HCT116 (cell line): Measurements from ENCODE around the gene CACNA2D3. TPM values are rescaled to one million over a fixed set of nuclear protein-coding genes. Genes with fewer than 3 reads are reported as not detected.

Source experiments
- ATAC-seq: fragments of 200-7000 bp; cut with Tn5 transposase; 2 replicates; pipeline ENCODE4 v1.9.1; 2020; ENCODE audit warnings: mild to moderate bottlenecking, moderate library complexity
- BruUV-seq: library from RNA; stranded (reverse); fragments of 400-500 nt; replicated peaks from 2 replicates; lab custom pipeline; 2021; lab: Mats Ljungman, UMichigan
- CTCF ChIA-PET: fragments of 300-600 bp; sonication (Branson Sonifier 250); formaldehyde crosslinking; loops from one replicate; lab custom pipeline; 2021; ENCODE audit warnings: antibody characterized with exemption; lab: Charles Lee
- POLR2A ChIA-PET: fragments of 300-600, 350-600 bp; sonication (Branson Sonifier 250); formaldehyde crosslinking; loops from one replicate; lab custom pipeline; 2021; ENCODE audit warnings: antibody characterized with exemption; lab: Charles Lee
- RAD21 ChIA-PET, 2 experiments: fragments of 300-600 bp; sonication (Branson Sonifier 250); formaldehyde crosslinking; loops; one replicate each; lab custom pipeline; 2023; ENCODE audit warnings: low total read pairs in 2 of 2; ENCODE audit not compliant: uncharacterized antibody in 2 of 2, unreplicated experiment in 2 of 2, low non-redundant PET in 1 of 2; lab: Charles Lee
- DNase-seq: peaks from one replicate; pipeline ENCODE4 v3.0.0-alpha.2; 2010; ENCODE audit warnings: low read depth, low spot score
- H2AFZ ChIP-seq: fragments of 200-600 bp; shearing (Covaris generic), sonication (generic); 2 replicates; pipeline ENCODE4 v1.6.1; 2017; ENCODE audit warnings: low read depth, mixed run types, mixed read lengths, antibody characterized with exemption, low read length; ENCODE audit not compliant: poor library complexity, severe bottlenecking
- H3K27ac ChIP-seq: 2 replicates; pipeline ENCODE4 v1.5.1; 2012; ENCODE audit warnings: low read depth, low read length
- H3K27me3 ChIP-seq: fragments of 200-600 bp; sonication (generic); 2 replicates; pipeline ENCODE4 v1.6.1; 2016; ENCODE audit warnings: mixed run types, low read length, mixed read lengths; ENCODE audit not compliant: insufficient read depth
- H3K36me3 ChIP-seq, 2 experiments: fragments of 200-500 bp in 1 of 2; fragments of 200-600 bp in 1 of 2; sonication (Bioruptor generic) in 1 of 2; sonication (generic) in 1 of 2; 2 replicates each; pipeline versions ENCODE4 v1.5.1 to v1.6.1; 2014 to 2016; ENCODE audit warnings: low read length in 2 of 2, inconsistent platforms in 1 of 2, mixed read lengths in 1 of 2, mixed run types in 1 of 2; ENCODE audit not compliant: insufficient read depth in 2 of 2, control insufficient read depth in 1 of 2
- H3K4me1 ChIP-seq, 2 experiments: fragments of 200-600 bp in 1 of 2; sonication (generic) in 1 of 2; 2 replicates each; pipeline versions ENCODE4 v1.5.1 to v1.6.1; 2012 to 2017; ENCODE audit warnings: low read length in 2 of 2, inconsistent platforms in 1 of 2, mild to moderate bottlenecking in 1 of 2, mixed read lengths in 1 of 2, mixed run types in 1 of 2, moderate library complexity in 1 of 2; ENCODE audit not compliant: insufficient read depth in 2 of 2, control insufficient read depth in 1 of 2
- H3K4me2 ChIP-seq: fragments of 200-600 bp; sonication (generic); 2 replicates; pipeline ENCODE4 v1.6.1; 2017; ENCODE audit warnings: mixed run types, low read length, mixed read lengths
- H3K4me3 ChIP-seq, 2 experiments: fragments of 200-600 bp in 1 of 2; sonication (generic) in 1 of 2; replicated peaks in 1 of 2; 2 replicates each; pipeline ENCODE4 v1.5.1; 2011 to 2016; ENCODE audit warnings: low read length in 2 of 2, control low read depth in 1 of 2, low read depth in 1 of 2, mild to moderate bottlenecking in 1 of 2, mixed read lengths in 1 of 2, mixed run types in 1 of 2
- H3K79me2 ChIP-seq: fragments of 200-600 bp; sonication (generic); 2 replicates; pipeline ENCODE4 v1.6.1; 2017; ENCODE audit warnings: mild to moderate bottlenecking, mixed run types, low read length, moderate library complexity, mixed read lengths; ENCODE audit not compliant: insufficient read depth
- H3K9ac ChIP-seq: fragments of 200-600 bp; sonication (generic); 2 replicates; pipeline ENCODE4 v1.6.1; 2016; ENCODE audit warnings: low read length, mixed read lengths
- H3K9me2 ChIP-seq: fragments of 200-600 bp; sonication (generic), shearing (Covaris generic); 2 replicates; pipeline ENCODE4 v1.6.1; 2017; ENCODE audit warnings: mixed run types, mild to moderate bottlenecking, moderate library complexity; ENCODE audit not compliant: insufficient read depth
- H3K9me3 ChIP-seq, 2 experiments: fragments of 200-500 bp in 1 of 2; fragments of 200-600 bp in 1 of 2; sonication (Bioruptor generic) in 1 of 2; sonication (generic) in 1 of 2; 2 replicates each; pipeline ENCODE4 v1.6.1; 2014 to 2017; ENCODE audit warnings: low read length in 2 of 2, mixed read lengths in 2 of 2, inconsistent platforms in 1 of 2, low read depth in 1 of 2, mild to moderate bottlenecking in 1 of 2, mixed run types in 1 of 2, moderate library complexity in 1 of 2; ENCODE audit not compliant: control insufficient read depth in 1 of 2, insufficient read depth in 1 of 2
- H4K20me1 ChIP-seq: fragments of 200-600 bp; sonication (generic), shearing (Covaris generic); 2 replicates; pipeline ENCODE4 v1.6.1; 2017; ENCODE audit warnings: mixed run types, mild to moderate bottlenecking, moderate library complexity; ENCODE audit not compliant: insufficient read depth
- CBX3 ChIP-seq: IDR thresholded peaks from 2 replicates; pipeline ENCODE4 v1.6.1; 2012; ENCODE audit warnings: low read depth
- CEBPB ChIP-seq: IDR thresholded peaks from 2 replicates; pipeline ENCODE4 v1.6.1; 2012; ENCODE audit warnings: low read depth
- EGR1 ChIP-seq: IDR thresholded peaks from 2 replicates; pipeline ENCODE4 v1.6.1; 2012; ENCODE audit warnings: low read depth
- ELF1 ChIP-seq: IDR thresholded peaks from 2 replicates; pipeline ENCODE4 v1.6.1; 2012; ENCODE audit warnings: low read depth, borderline replicate concordance
- EZH2 ChIP-seq: fragments of 200-600 bp; sonication (generic); IDR thresholded peaks from 2 replicates; pipeline ENCODE4 v1.6.1; 2017; ENCODE audit warnings: antibody characterized with exemption, mixed run types
- JUND ChIP-seq: IDR thresholded peaks from 2 replicates; pipeline ENCODE4 v1.6.1; 2012
- POLR2A ChIP-seq: IDR thresholded peaks from 2 replicates; pipeline ENCODE4 v1.7.0; 2011; ENCODE audit warnings: borderline replicate concordance; ENCODE audit not compliant: insufficient read depth, insufficient read length; ENCODE audit errors: extremely low read depth
- POLR2AphosphoS5 ChIP-seq: IDR thresholded peaks from 2 replicates; pipeline ENCODE4 v1.6.1; 2011; ENCODE audit warnings: mild to moderate bottlenecking, low read depth, low read length, moderate library complexity
- SIN3A ChIP-seq: IDR thresholded peaks from 2 replicates; pipeline ENCODE4 v1.6.1; 2012; ENCODE audit warnings: low read depth
- SP1 ChIP-seq: IDR thresholded peaks from 2 replicates; pipeline ENCODE4 v1.6.1; 2012; ENCODE audit warnings: low read depth
- SRF ChIP-seq: IDR thresholded peaks from 2 replicates; pipeline ENCODE4 v1.6.1; 2012; ENCODE audit warnings: low read depth
- TCF7L2 ChIP-seq: IDR thresholded peaks from 2 replicates; pipeline ENCODE4 v1.7.0; 2011; ENCODE audit warnings: borderline replicate concordance, inconsistent platforms; ENCODE audit not compliant: insufficient read depth, insufficient read length; ENCODE audit errors: extremely low read depth
- ZFX ChIP-seq: fragments of 450-650 bp; IDR thresholded peaks from 2 replicates; pipeline ENCODE4 v1.6.1; 2017
- intact Hi-C: fragments of 100-400 bp; cut with micrococcal nuclease; formaldehyde crosslinking; loops from 2 replicates; pipeline ENCODE4 v1.10.0; 2022
- total RNA-seq: library from RNA; stranded (reverse); gene quantifications from one replicate; pipeline ENCODE4 v1.2.1, GENCODE V29; 2021; ENCODE audit not compliant: unreplicated experiment
- TF ChIP-seq, protein P1 (sequence below), 3 experiments: fragments of 200-600 bp in 1 of 3; sonication (generic) in 1 of 3; IDR thresholded peaks in 2 of 3; conservative IDR thresholded peaks in 1 of 3; 2 replicates each; pipeline ENCODE4 v1.5.1; 2012 to 2017; ENCODE audit warnings: low read depth in 2 of 3, low read length in 2 of 3, antibody characterized with exemption in 1 of 3, borderline replicate concordance in 1 of 3, control low read depth in 1 of 3, mild to moderate bottlenecking in 1 of 3, mixed read lengths in 1 of 3, mixed run types in 1 of 3, moderate library complexity in 1 of 3; ENCODE audit not compliant: insufficient read depth in 1 of 3
- TF ChIP-seq, protein P2 (sequence below): IDR thresholded peaks from 2 replicates; pipeline ENCODE4 v1.6.1; 2012

The CACNA2D3 gene
- total RNA-seq, 1 experiment from 2014 or later = 0.20 TPM

- DNase-seq (no peak), ATAC-seq (no peak)
- H3K4me1 ChIP-seq = no peaks in the 10 kb centered on the region
- BruUV-seq = no TSS peak
- RAD21 ChIA-PET = no interaction called here
- CTCF ChIA-PET = no interaction called here
- no peak overlapping the region for H3K4me2 ChIP-seq
- no peak overlapping the region for H3K9ac ChIP-seq
- POLR2A ChIA-PET = no interaction called here
- H3K4me3 ChIP-seq = no peak overlapping the region
- no peaks in the 10 kb centered on the region for H4K20me1 ChIP-seq
- H3K27ac ChIP-seq = no peak overlapping the region
- H3K36me3 ChIP-seq = no peaks in the 10 kb centered on the region
- no peak overlapping the region for H2AFZ ChIP-seq
- TF ChIP-seq EGR1 (no peak), POLR2A (no peak), ZFX (no peak), SP1 (no peak), ELF1 (no peak), EZH2 (no peak), SRF (no peak)
- TF ChIP-seq, protein P1, sequence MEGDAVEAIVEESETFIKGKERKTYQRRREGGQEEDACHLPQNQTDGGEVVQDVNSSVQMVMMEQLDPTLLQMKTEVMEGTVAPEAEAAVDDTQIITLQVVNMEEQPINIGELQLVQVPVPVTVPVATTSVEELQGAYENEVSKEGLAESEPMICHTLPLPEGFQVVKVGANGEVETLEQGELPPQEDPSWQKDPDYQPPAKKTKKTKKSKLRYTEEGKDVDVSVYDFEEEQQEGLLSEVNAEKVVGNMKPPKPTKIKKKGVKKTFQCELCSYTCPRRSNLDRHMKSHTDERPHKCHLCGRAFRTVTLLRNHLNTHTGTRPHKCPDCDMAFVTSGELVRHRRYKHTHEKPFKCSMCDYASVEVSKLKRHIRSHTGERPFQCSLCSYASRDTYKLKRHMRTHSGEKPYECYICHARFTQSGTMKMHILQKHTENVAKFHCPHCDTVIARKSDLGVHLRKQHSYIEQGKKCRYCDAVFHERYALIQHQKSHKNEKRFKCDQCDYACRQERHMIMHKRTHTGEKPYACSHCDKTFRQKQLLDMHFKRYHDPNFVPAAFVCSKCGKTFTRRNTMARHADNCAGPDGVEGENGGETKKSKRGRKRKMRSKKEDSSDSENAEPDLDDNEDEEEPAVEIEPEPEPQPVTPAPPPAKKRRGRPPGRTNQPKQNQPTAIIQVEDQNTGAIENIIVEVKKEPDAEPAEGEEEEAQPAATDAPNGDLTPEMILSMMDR (IDR thresholded peaks at IDR 0.05 in 2 of 3, conservative IDR thresholded peaks at IDR 0.05 in 1 of 3; ENCODE audit: borderline replicate concordance in 1 of 3, insufficient read depth in 1 of 3, low read depth in 2 of 3, low read length in 2 of 3) = no peak
- H3K27me3 ChIP-seq = no peaks in the 10 kb centered on the region
- peaks cover 0 to 10% of the 10 kb centered on the region in 2 experiments; a peak in 1 of 4 replicates for H3K9me3 ChIP-seq
- intact Hi-C loops = no loop called here
- H3K79me2 ChIP-seq = no peaks in the 10 kb centered on the region
- H3K9me2 ChIP-seq = no peaks in the 10 kb centered on the region
These were observed 485.7 kb downstream of the CACNA2D3 start for GRCh38 chr3:54608041-54608440.

GRCh38 chr3:54619053-54619452 is 496.7 kb downstream of the CACNA2D3 start:
- DNase-seq (no peak), ATAC-seq (no peak)
- intact Hi-C loops = no loop called here
- BruUV-seq = no TSS peak
- RAD21 ChIA-PET = no interaction called here
- TF ChIP-seq TCF7L2 (no peak), POLR2A (no peak), POLR2AphosphoS5 (no peak), CBX3 (no peak), JUND (no peak), EGR1 (no peak), CEBPB (no peak), ZFX (no peak), SIN3A (no peak)
- TF ChIP-seq, protein P2, sequence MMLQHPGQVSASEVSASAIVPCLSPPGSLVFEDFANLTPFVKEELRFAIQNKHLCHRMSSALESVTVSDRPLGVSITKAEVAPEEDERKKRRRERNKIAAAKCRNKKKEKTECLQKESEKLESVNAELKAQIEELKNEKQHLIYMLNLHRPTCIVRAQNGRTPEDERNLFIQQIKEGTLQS = no peak
- Histone ChIP-seq H3K4me3 (no peak overlapping the region), H3K9ac (no peak overlapping the region), H4K20me1 (no peaks in the 10 kb centered on the region), H3K4me2 (no peak overlapping the region), H3K9me2 (no peaks in the 10 kb centered on the region), H3K27me3 (no peaks in the 10 kb centered on the region), H3K4me1 (no peaks in the 10 kb centered on the region), H3K27ac (no peak overlapping the region), H3K79me2 (no peaks in the 10 kb centered on the region), H3K36me3 (no peaks in the 10 kb centered on the region), H2AFZ (no peak overlapping the region), H3K9me3 (peaks cover 0 to 4% of the 10 kb centered on the region in 2 experiments; a peak in 2 of 4 replicates)
- POLR2A ChIA-PET = no interaction called here
- CTCF ChIA-PET = no interaction called here
